HG03460 (cell line): Measurements from ENCODE around the gene CASP7.
"Not testable (repeated sequence)": the region's sequence is repeated elsewhere in the genome, so short reads cannot be mapped to it uniquely, and the experiment has no call there.

Experiments used
- ATAC-seq: cut with Tn5 transposase; IDR thresholded peaks from one replicate; pipeline ENCODE4 v1.9.1; 2021; ENCODE audit not compliant: unreplicated experiment

Gene CASP7

DNA sequence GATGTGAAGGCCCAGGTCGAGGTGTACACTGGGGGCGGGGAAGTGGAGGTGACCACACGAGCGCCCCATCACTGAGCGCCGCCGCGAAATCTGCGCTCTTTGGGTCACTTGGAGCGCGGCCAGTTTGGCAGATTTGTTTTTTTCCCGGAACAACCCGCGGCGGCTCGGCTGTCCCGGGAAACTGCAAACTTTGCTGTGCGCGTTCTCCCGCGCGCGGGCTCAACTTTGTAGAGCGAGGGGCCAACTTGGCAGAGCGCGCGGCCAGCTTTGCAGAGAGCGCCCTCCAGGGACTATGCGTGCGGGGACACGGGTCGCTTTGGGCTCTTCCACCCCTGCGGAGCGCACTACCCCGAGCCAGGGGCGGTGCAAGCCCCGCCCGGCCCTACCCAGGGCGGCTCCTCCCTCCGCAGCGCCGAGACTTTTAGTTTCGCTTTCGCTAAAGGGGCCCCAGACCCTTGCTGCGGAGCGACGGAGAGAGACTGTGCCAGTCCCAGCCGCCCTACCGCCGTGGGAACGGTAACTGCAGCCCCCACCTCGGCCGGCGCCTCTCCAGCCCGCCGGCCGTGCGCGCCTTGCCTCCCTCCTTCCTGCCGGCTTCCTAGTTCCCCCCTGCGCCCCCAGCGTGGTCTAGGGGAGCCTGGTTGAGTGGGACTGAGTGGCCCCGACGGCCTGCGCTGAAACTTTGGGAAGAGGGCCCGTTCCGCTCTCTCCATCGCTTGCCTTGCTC, at the start of gene CASP7:
Gene CASP7, plus strand, starts transcription at position 450 of the 727 bp plus-strand sequence. CDS start 17,582 bp downstream, outside the sequence.
- ATAC-seq = peak; percentile 60

GRCh38 chr10:113630929-113631533, 48.7 kb upstream of the CASP7 start:
- ATAC-seq = no peak

GRCh38 chr10:113631684-113632367, 47.9 kb upstream of the CASP7 start:
- ATAC-seq = no peak

- ATAC-seq = no peak
These were observed 39.7 kb upstream of the CASP7 start for GRCh38 chr10:113639966-113640365.

DNA sequence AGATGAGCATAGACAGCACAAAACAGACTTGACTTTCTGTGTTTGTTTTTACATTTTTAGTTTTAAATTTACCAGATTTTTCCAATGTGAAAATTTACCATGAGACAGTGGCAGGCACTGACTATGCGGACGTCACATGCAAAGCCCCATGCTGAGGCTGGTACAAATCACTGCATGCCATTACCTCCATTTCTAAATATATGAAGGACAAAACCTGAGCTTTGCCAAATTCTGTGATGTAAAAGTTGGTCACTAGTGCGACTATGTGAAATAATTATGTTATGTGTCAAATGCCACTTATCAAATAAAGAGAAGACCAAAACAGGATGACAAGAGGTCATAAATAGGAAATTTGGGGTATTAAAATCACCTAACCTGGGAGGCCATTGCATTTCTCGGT, 38.0 kb upstream of the CASP7 start:
- no peak for ATAC-seq

- ATAC-seq = no peak
These were observed 36.5 kb upstream of the CASP7 start for GRCh38 chr10:113643183-113643582.

DNA sequence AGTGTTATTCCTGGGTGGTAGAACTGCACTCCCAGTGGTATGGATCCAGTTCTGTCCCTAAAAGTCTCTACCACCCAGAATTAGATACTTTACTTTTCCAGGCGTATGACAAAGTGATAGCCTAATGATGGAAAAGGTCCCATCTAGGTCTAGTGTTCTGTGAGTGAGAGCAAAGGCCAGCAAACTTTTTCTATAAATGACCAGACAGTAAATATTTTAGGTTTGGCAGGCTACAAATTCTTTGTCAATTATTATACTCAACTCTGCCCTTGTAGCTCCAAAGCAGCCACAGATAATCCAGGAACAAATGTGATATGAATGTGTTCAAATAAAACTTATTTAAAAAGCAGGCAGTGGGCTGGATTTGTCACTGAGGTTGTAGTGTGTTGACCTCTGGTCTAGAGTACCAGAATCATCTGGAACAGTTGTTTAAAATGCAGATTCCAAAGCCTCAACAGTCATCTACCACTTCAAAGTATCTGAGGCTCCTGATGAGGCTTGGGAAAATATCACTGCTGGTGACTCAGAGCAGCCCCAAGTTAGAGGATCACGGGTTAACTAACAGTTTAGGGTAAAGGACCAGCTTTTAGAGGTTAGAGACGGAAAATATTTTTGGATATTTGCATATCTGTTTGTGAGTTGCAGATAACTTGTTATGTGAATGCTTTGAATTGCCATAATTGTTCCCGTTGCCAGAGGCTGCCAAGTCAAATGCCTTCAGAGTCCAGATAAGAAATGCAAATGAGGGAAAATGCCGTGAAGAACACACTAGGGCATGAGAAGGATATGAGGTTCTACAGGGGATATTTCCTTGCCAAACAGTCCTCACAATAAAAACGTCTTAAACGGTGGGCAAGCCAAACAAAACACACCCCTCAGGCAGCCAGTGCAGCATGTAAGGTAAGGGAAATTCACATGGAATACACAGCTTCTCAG, 35.3 kb upstream of the CASP7 start:
- ATAC-seq = no peak

DNA sequence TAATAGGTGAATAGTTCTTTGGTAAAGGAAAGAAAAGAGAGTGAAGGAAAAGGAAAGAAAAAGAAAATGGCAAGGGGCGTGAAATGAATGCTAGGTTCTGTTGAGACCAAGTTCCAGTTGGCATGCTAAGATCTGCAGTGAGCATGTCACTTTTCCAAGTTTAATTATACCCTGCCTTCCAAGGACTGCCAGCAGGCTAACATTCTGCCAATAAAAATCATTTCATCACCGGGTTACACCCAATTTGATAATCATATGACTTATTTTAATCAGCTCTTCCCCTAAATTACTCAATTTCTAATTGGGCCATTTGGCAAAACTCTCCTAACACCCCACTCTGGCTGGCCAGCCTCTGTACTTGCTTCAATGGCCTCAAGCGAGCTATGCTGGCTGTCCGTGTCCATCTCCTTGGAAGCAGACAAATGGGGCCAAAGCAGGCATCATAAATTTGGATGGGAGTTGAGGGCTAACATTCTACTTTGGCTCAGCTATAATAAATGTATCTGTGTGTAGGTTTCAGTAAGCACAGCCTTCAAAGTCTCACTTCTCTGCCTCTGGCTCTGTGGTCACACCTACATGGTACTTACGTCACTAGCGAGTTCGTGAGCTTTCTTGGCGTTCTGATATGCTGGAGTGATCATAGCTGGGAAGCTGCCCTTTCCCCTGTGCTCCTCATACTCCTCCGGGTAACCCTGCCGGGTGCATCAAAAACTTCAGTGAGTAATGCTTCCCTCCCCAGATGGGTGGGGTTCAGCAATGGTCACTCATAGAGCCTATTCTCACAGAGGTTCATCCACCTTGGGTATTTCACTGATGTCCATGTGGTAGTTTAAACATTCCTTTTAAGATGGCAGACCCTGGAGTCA, 33.1 kb upstream of the CASP7 start:
- ATAC-seq = no peak

- ATAC-seq = no peak
These were observed 31.9 kb upstream of the CASP7 start for GRCh38 chr10:113647812-113648211.

- no peak for ATAC-seq
These were observed 31.2 kb upstream of the CASP7 start for GRCh38 chr10:113648478-113648877.

GRCh38 chr10:113650172-113650571, 29.5 kb upstream of the CASP7 start:
- no peak for ATAC-seq

GRCh38 chr10:113651021-113651420, 28.7 kb upstream of the CASP7 start:
- ATAC-seq = no peak

- ATAC-seq = no peak
These were observed 27.8 kb upstream of the CASP7 start for GRCh38 chr10:113651898-113652297.

DNA sequence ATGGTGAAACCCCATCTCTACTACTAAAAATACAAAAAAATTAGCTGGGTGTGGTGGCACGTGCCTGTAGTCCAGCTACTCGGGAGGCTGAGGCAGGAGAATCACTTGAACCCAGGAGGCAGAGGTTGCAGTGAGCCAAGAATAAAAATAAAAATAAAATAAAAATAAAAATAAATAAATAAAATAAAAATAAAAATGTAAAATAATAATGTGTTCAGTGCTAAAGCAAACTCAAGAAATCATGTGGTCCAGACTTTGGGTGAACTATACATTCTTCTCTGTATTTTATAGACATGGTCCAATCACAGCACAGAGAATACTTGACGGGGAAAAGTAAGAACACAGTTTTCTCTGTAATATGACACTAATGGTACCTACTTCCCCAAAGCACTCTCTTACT, 27.3 kb upstream of the CASP7 start:
- not testable (repeated sequence) for ATAC-seq

DNA sequence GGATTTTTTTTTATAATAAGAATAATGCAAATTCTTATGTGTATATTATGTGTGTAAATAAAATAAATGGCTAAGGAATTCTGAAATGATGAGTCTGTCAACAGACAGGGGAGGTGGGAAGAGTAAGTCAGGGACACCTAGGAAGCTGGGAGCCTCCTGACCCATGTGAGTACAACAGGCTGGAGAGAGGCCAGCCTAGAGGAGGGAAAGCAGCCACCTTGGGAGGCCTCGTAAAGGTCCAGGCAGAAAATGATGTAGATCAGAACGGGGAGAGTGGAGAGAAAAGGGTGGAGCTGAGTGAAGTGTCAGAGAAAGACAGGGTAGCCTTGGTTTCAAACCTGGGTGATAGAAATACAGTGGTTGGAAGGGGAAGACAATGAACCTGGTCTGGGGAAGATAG, 22.8 kb upstream of the CASP7 start:
- no peak for ATAC-seq

- no peak for ATAC-seq
These were observed 22.2 kb upstream of the CASP7 start for GRCh38 chr10:113657544-113657943.

GRCh38 chr10:113661332-113661731, 18.4 kb upstream of the CASP7 start:
- ATAC-seq = no peak

DNA sequence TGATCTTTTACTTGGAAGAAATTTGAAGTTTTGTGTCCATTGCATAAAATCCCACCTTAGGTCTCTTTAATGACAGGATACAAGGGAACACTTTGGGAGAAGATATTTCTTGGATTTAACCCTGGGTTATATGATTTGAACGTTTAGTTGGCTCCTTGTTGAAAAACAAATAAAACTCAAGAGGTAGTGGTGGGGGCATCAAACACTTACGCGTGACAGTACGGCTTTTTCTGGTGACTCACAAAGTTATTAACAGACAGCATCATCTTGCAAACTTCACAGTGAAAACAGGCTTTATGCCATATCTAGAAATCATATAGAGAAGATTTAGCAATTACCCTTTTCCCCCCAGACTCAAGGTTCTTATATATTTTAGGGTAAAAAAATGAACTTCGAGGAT, 16.6 kb upstream of the CASP7 start:
- ATAC-seq = no peak

DNA sequence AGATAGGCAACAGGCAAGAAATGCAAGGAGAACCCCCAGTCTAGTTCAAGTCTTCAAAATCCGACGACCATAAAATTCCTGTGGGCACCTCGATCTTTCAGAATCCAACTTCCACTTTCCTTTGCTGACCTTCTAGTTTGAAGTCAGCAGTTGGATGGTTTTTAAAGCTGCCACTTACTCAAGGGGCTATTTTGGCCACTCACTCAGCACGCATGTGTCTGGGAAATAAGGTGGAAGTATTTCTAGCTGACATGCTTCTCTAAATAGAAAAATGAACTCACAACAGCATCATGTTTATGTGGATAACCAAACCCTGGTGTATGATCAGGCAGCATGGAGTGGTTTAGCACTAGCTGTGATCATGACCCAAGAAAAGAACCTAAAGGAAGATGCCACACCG, 15.8 kb upstream of the CASP7 start, which contains the start of gene NRAP:
Gene NRAP, minus strand, starts transcription at position 134 of the 400 bp plus-strand sequence. CDS start 159 bp downstream, outside the sequence.
- no peak for ATAC-seq

DNA sequence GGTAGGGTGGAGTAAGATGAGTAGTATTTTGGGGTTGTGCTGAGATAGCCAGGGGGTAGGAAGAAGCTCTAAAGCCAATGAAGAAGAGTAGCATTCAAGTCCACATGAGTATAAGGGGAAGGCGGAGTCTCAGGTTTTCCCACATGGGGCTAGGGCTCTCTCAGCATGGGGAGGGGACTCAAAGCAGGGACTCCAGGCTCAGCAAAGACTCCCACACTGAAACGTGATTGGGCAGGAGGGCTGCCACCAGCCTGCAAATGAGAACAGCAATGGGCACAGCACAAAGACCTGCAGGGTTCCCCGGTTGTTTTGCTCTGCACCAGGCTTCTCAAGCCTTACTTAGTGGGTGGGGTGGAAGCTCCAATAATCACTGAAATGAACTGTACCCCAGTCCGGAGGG, 14.4 kb upstream of the CASP7 start:
- no peak for ATAC-seq
